ENCODE data around the gene FAM107B. TPM values are rescaled to one million over a fixed set of nuclear protein-coding genes. Genes with fewer than 3 reads are reported as not detected.

Gene FAM107B
- total and polyA plus RNA-seq, 4 donors = 24.9 to 58.1 (median 30.9) TPM

- DNase-seq (ENCODE audit: low spot score) = no peak
- H3K27me3 ChIP-seq (ENCODE audit: control insufficient read depth in 4 of 4, insufficient read depth in 4 of 4, low read length in 3 of 4) = no peaks in the 10 kb centered on the region
- no peak overlapping the region for H3K27ac ChIP-seq (ENCODE audit: low read depth in 1 of 2, low read length in 2 of 2)
- H3K36me3 ChIP-seq (ENCODE audit: control insufficient read depth in 4 of 4, insufficient read depth in 3 of 4, low read depth in 1 of 4, low read length in 3 of 4) = no peaks in the 10 kb centered on the region
- peaks cover 9 to 41% (median 26%) of the 10 kb centered on the region in 4 donors for H3K4me1 ChIP-seq (ENCODE audit: control insufficient read depth in 4 of 4, insufficient read depth in 4 of 4, low read length in 3 of 4)
- WGBS = 81% methylated on average over 7 of the region's 7 CpGs
- H3K9me3 ChIP-seq (ENCODE audit: control insufficient read depth in 4 of 4, low read length in 3 of 4) = no peaks in the 10 kb centered on the region
- TF ChIP-seq YY1 (IDR thresholded peaks at IDR 0.05) (no peak), FOXA1 (IDR thresholded peaks at IDR 0.05) (no peak), JUND (IDR thresholded peaks at IDR 0.05) (no peak), CTCF (IDR thresholded peaks at IDR 0.05; ENCODE audit: low read depth, low read length, missing input control) (no peak), NR2F2 (IDR thresholded peaks at IDR 0.05) (no peak), RAD21 (IDR thresholded peaks at IDR 0.05) (no peak), HNF4G (IDR thresholded peaks at IDR 0.05) (no peak), ZBTB33 (IDR thresholded peaks at IDR 0.05) (no peak), GABPA (IDR thresholded peaks at IDR 0.05 in 1 of 2, conservative IDR thresholded peaks at IDR 0.05 in 1 of 2) (no peak)
- H3K4me3 ChIP-seq (ENCODE audit: low read depth in 1 of 3, low read length in 3 of 3) = no peak overlapping the region
- H3K9ac ChIP-seq (ENCODE audit: low read depth in 1 of 2, low read length in 2 of 2) = no peak overlapping the region
These were observed 193.0 kb downstream of the FAM107B start for GRCh38 chr10:14581553-14582321.

GRCh38 chr10:14580671-14581332 lies 193.9 kb downstream of the FAM107B start:
- TF ChIP-seq TAF1 (conservative IDR thresholded peaks at IDR 0.05) (no peak), RXRA (IDR thresholded peaks at IDR 0.05) (no peak), FOXA2 (IDR thresholded peaks at IDR 0.05) (no peak), SP1 (IDR thresholded peaks at IDR 0.05) (no peak), REST (IDR thresholded peaks at IDR 0.05) (no peak), HNF4A (conservative IDR thresholded peaks at IDR 0.05) (no peak), RAD21 (IDR thresholded peaks at IDR 0.05) (no peak), JUND (IDR thresholded peaks at IDR 0.05) (no peak)
- Histone ChIP-seq H3K36me3 (ENCODE audit: control insufficient read depth in 4 of 4, insufficient read depth in 3 of 4, low read depth in 1 of 4, low read length in 3 of 4) (no peaks in the 10 kb centered on the region), H3K9me3 (ENCODE audit: control insufficient read depth in 4 of 4, low read length in 3 of 4) (no peaks in the 10 kb centered on the region), H3K27ac (ENCODE audit: low read depth in 1 of 2, low read length in 2 of 2) (peak overlapping the region; percentile 89 to 99), H3K9ac (ENCODE audit: low read depth in 1 of 2, low read length in 2 of 2) (no peak overlapping the region), H3K4me3 (ENCODE audit: low read depth in 1 of 3, low read length in 3 of 3) (no peak overlapping the region), H3K27me3 (ENCODE audit: control insufficient read depth in 4 of 4, insufficient read depth in 4 of 4, low read length in 3 of 4) (no peaks in the 10 kb centered on the region), H3K4me1 (ENCODE audit: control insufficient read depth in 4 of 4, insufficient read depth in 4 of 4, low read length in 3 of 4) (peaks cover 5 to 32% (median 18%) of the 10 kb centered on the region in 4 donors)
- WGBS = 91% methylated on average over 13 of the region's 13 CpGs
- no peak for DNase-seq (ENCODE audit: low spot score)
